GM03348 (cell line): Measurements from ENCODE around the gene MICAL3.

ENCODE experiments used
- DNase-seq: peaks from one replicate; pipeline ENCODE4 v3.0.0; 2012; ENCODE audit warnings: low spot score

MICAL3 gene

GRCh38 chr22:17817511-17818065 is 206.8 kb downstream of the MICAL3 start:
- DNase-seq = no peak

GRCh38 chr22:17817079-17817478 is 207.3 kb downstream of the MICAL3 start:
- no peak for DNase-seq

GRCh38 chr22:17816649-17817048 is 207.7 kb downstream of the MICAL3 start:
- no peak for DNase-seq

DNA sequence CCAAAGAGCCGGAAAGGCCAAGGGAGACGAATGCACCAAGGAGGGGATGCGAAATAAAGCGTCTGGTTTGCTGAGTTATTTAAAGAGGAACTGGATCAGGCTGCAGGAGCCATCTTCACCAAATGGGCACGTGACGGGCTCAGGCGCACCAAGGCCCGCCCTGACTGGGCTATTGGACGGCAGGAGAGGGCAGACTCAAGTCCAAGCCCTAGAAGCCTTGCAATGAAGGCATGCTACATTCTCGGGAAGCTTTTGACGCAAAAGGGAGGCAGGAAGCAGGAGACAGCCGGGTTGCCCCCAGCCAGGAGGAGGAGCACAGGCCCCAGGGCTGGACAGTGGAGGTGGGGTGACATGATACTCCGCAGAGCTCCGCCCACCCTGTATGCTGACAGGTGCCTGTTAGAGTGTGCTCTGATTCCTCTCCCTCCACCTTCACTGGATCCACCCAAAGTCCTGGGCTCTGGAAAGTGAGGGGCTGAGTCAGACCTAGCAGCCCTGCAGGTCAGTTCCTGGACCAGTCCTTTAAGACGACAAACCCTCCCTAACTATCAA is 208.6 kb downstream of the MICAL3 start:
- DNase-seq = no peak

DNA sequence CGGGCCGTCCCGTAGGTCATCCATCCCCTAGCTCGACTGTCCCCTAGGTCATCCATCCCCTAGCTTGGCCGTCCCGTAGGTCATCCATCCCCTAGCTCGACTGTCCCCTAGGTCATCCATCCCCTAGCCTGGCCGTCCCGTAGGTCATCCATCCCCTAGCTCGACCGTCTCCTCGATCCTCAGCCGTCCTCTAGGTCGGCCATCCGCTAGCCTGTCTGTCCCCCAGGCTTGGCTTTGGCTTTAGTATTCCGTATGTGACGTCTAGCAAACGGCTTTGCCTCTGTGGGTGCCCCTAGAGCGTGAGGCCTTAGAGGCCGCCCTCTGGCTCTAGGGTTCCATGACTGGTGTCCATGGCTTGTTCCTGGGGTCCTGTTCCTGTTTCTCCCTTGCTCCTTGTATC is 209.5 kb downstream of the MICAL3 start:
- DNase-seq = no peak

DNA sequence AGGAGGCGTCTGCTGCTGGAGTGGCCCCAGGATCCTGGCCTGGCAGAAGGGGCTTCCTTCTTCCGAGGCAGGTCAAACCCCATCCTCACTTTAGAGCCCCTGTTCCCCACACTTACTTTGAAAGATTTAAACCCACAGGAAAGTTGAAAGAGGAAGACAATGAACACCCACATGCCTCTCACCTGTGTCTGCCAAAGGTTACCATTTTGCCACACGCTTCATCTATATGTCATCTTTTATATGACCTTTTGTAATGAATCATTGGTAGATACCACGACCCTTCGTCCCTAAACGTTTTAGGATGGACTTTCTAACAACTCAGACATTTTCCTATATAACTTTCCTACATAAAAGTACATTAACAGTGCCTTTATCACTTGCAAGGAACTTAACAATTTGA is 210.3 kb downstream of the MICAL3 start:
- DNase-seq = no peak

GRCh38 chr22:17811119-17811518 is 213.2 kb downstream of the MICAL3 start:
- DNase-seq = no peak

- DNase-seq = no peak
Measured at GRCh38 chr22:17810570-17811116, 213.7 kb downstream of the MICAL3 start.

GRCh38 chr22:17808693-17809403 is 215.5 kb downstream of the MICAL3 start:
- DNase-seq = no peak

DNA sequence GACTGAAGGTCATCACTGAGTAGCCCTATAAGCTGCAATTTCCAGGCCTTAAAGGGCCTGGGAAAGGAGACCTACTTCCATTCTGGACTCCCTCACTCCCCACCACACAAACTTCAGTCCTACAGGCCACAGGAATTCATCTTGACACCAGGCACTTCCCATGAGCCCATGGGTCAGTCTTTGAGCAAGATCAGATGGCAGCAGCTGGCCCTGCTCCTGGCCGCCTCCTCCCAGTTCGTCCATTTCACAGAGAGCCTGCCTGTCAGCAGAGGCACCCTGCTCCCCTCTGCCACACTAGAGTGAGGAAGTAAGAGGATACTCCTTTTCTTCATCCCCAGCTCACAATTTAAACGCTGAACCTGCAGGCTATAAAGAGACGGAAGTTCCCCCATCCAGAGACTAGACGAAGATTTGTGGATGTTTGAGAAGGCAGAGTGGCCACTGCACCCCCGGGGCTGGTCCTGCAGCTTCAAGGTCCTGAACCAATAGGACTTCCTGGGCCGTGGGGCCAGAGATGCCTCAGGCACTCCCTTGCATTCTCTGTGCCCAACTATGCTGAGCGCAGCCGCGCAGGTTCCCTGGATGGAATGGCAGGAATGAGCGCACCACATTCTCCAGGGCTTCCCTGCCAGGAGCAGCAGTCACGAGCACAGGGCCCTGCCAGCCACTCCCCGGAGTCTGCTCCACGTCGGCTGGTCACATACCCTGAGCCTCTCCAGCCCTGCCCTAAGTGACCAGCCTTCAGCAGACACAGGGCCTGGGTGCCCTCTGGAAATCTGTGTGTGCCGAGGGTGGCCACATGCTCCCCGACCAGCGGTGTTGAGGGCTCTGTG is 216.6 kb downstream of the MICAL3 start:
- DNase-seq = no peak

- DNase-seq = no peak
Measured at GRCh38 chr22:17807086-17807485, 217.3 kb downstream of the MICAL3 start.

DNA sequence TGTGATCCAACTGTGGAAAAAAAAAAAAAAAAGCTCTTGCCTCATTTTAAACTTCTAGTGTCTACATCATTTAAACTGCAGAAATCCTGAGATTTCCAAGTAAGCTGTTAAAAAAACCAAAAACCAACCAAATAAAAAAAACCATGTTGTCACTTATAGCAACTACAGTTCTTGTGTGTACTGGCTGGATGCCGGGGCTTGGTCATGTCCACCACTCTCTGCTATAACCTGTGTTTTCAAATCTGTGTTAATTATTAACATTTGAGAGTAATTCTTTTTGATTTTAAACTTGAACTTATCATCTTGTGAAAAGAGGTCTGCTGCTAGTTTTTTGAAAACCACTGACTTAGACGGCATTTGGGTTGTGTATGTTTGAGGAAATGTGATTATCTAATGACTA is 217.9 kb downstream of the MICAL3 start:
- DNase-seq = no peak

DNA sequence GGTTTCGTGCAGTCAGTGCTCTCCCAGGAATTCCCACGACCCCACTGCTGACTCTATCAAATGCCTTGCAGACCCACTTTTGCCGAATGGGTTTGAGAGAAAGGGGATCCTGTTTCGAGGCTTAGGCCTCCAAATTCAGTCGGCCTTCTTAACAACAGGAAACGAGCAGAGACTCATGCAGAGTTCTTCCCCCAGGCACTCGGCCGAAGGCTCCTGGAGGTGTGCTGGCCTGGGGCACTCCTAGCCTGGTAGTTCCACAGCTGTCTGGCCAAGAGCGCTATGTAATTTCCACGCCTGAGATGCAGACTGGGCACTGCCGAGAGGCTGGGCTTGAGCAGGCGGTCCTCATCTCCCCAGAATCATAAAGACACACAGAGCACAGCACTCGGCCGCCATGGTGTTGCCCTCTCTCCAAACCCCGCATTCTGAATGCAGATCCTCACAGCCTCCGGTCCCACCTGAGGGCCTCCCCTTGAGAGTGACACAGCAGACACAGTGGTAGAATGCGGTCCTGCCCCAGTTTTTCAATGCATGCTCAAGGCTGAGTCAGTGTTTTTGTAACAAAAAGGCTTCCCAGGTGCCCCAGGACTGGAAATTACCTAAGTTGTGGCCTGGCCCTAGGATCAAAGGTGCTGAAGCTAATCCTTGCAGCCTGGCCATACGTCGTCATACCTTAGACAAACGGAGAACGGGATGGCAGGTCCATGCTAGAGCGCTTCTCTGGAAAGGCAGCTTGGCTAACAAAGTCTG is 219.9 kb downstream of the MICAL3 start:
- no peak for DNase-seq

GRCh38 chr22:17803609-17804270 is 220.6 kb downstream of the MICAL3 start:
- no peak for DNase-seq

GRCh38 chr22:17802822-17803221 is 221.5 kb downstream of the MICAL3 start:
- no peak for DNase-seq

GRCh38 chr22:17802411-17802810 is 221.9 kb downstream of the MICAL3 start:
- no peak for DNase-seq

- DNase-seq = no peak
Measured at GRCh38 chr22:17797721-17798559, 226.4 kb downstream of the MICAL3 start.

- no peak for DNase-seq
Measured at GRCh38 chr22:17796695-17797094, 227.7 kb downstream of the MICAL3 start.

DNA sequence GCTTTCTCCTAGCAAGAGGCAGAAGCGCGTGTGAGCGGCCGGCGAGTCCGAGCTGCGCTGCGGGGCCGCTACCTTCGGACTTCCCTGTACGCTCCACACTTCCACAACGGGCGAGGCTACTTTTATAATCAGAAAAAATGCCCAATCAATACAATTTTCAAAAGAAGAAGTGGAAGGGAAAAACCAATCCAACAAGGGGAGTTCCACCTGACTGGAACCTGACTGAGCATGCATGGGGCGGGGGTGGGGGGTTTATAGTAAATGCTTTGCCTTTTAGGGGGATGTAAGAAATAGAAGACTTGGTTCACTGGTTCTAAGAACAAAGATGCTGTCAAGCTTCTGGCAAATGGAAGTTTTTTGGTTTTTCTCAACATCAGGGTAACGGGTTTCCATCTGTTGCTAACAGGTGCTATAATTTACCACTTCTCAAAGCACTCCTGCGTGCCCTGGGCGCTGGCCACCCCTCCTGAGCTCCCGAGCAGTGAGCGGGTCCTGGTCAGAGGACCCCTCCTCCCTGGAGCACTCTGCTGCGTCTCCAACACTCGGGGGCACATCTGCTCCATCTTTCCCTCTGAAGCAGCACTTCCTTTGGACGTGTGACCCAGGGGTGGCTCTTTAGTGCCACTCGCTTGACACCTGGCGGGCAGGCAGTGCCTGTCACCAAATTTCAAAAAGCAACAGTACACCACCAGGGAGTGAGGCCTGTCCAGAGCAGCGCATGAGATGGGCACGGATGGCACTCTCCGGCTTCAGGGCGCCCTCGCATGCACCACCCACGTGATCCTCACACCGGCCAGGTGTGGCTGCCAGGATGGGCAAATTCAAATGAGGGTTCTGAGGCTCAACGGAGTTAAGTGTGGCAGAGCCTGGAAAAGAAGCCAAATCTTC is 228.5 kb downstream of the MICAL3 start:
- DNase-seq = no peak
